Liver (tissue), 9 donors: ENCODE results near the gene BPIFB1. TPM values are rescaled to one million over a fixed set of nuclear protein-coding genes. Genes with fewer than 3 reads are reported as not detected.

Experiments
- DNase-seq: peaks from one replicate; pipeline ENCODE4 v3.0.0-alpha.2; 2017; ENCODE audit warnings: low spot score
- H3K27ac ChIP-seq, 2 donors: one replicate each; pipeline ENCODE4 v1.7.0; 2013; ENCODE audit warnings: inconsistent platforms in 2 of 2, low read length in 2 of 2, control low read depth in 1 of 2, low read depth in 1 of 2, mild to moderate bottlenecking in 1 of 2
- H3K27me3 ChIP-seq, 4 donors: one replicate each; pipeline versions ENCODE4 v1.6.1 to v1.7.0; 2013; ENCODE audit warnings: low read length in 3 of 4, inconsistent platforms in 1 of 4, mild to moderate bottlenecking in 1 of 4, moderate library complexity in 1 of 4; ENCODE audit not compliant: control insufficient read depth in 4 of 4, insufficient read depth in 4 of 4
- H3K36me3 ChIP-seq, 4 donors: one replicate each; pipeline versions ENCODE4 v1.6.1 to v1.7.0; 2013; ENCODE audit warnings: low read length in 3 of 4, mild to moderate bottlenecking in 3 of 4, low read depth in 1 of 4, moderate library complexity in 1 of 4; ENCODE audit not compliant: control insufficient read depth in 4 of 4, insufficient read depth in 3 of 4
- H3K4me1 ChIP-seq, 4 donors: one replicate each; pipeline versions ENCODE4 v1.6.1 to v1.7.0; 2013; ENCODE audit warnings: low read length in 3 of 4, mild to moderate bottlenecking in 3 of 4, moderate library complexity in 1 of 4; ENCODE audit not compliant: control insufficient read depth in 4 of 4, insufficient read depth in 4 of 4
- H3K4me3 ChIP-seq, 3 donors: one replicate each; pipeline versions ENCODE4 v1.6.1 to v1.7.0; 2013; ENCODE audit warnings: low read length in 3 of 3, control low read depth in 1 of 3, low read depth in 1 of 3, mild to moderate bottlenecking in 1 of 3
- H3K9ac ChIP-seq, 2 donors: one replicate each; pipeline ENCODE4 v1.7.0; 2013; ENCODE audit warnings: low read length in 2 of 2, mild to moderate bottlenecking in 2 of 2, moderate library complexity in 2 of 2, control low read depth in 1 of 2, low read depth in 1 of 2
- H3K9me3 ChIP-seq, 4 donors: one replicate each; pipeline versions ENCODE4 v1.6.1 to v1.7.0; 2013; ENCODE audit warnings: low read length in 3 of 4; ENCODE audit not compliant: control insufficient read depth in 4 of 4
- FOXA1 ChIP-seq: IDR thresholded peaks from 2 replicates; pipeline ENCODE4 v1.6.1; 2016; ENCODE audit warnings: antibody characterized with exemption
- FOXA2 ChIP-seq: IDR thresholded peaks from 2 replicates; pipeline ENCODE4 v1.6.1; 2016; ENCODE audit warnings: antibody characterized with exemption
- GABPA ChIP-seq, 2 donors: IDR thresholded peaks in 1 of 2; conservative IDR thresholded peaks in 1 of 2; 2 replicates each; pipeline ENCODE4 v1.6.1; 2016; ENCODE audit warnings: antibody characterized with exemption in 2 of 2, mild to moderate bottlenecking in 1 of 2, moderate library complexity in 1 of 2
- HNF4A ChIP-seq, 2 donors: conservative IDR thresholded peaks; 2 replicates each; pipeline ENCODE4 v1.6.1; 2016; ENCODE audit warnings: antibody characterized with exemption in 2 of 2, mild to moderate bottlenecking in 2 of 2
- HNF4G ChIP-seq: IDR thresholded peaks from 2 replicates; pipeline ENCODE4 v1.6.1; 2016; ENCODE audit warnings: antibody characterized with exemption
- JUND ChIP-seq, 2 donors: IDR thresholded peaks; 2 replicates each; pipeline ENCODE4 v1.6.1; 2016; ENCODE audit warnings: antibody characterized with exemption in 2 of 2
- NR2F2 ChIP-seq: IDR thresholded peaks from 2 replicates; pipeline ENCODE4 v1.6.1; 2016; ENCODE audit warnings: antibody characterized with exemption
- RAD21 ChIP-seq, 2 donors: IDR thresholded peaks; 2 replicates each; pipeline ENCODE4 v1.6.1; 2016; ENCODE audit warnings: antibody characterized with exemption in 2 of 2, mild to moderate bottlenecking in 2 of 2
- RXRA ChIP-seq, 2 donors: IDR thresholded peaks; 2 replicates each; pipeline ENCODE4 v1.6.1; 2017 to 2018; ENCODE audit warnings: antibody characterized with exemption in 2 of 2, mild to moderate bottlenecking in 1 of 2
- SP1 ChIP-seq: IDR thresholded peaks from 2 replicates; pipeline ENCODE4 v1.6.1; 2018; ENCODE audit warnings: antibody characterized with exemption, mild to moderate bottlenecking
- TAF1 ChIP-seq: conservative IDR thresholded peaks from 2 replicates; pipeline ENCODE4 v1.6.1; 2016; ENCODE audit warnings: antibody characterized with exemption, mild to moderate bottlenecking
- YY1 ChIP-seq: IDR thresholded peaks from 2 replicates; pipeline ENCODE4 v1.6.1; 2016; ENCODE audit warnings: antibody characterized with exemption, mild to moderate bottlenecking
- WGBS: extraction: QIAGEN DNeasy Blood & Tissue Kit; methylation state at CpG from one replicate; pipeline ENCODE4 v1.1.7; 2013; 5-methylcytosine and 5-hydroxymethylcytosine counted together
- polyA plus RNA-seq, 2 donors: library from polyadenylated mRNA; stranded (reverse) in 1 of 2; unstranded in 1 of 2; fragments of 200-250 nt in 1 of 2; fragments of >200 nt in 1 of 2; fragmentation: Nextera tagmentation in 1 of 2; extraction: Ambion mirVana in 1 of 2; gene quantifications; one replicate each; pipeline versions ENCODE4 v1.2.1 to v1.2.3, GENCODE V29; 2013 to 2015
- total RNA-seq, 2 donors: library from RNA; depleted of rRNA; stranded (reverse); fragments of >200 nt; gene quantifications; one replicate each; pipeline ENCODE4 v1.2.3, GENCODE V29; 2014
- TF ChIP-seq, protein P1 (sequence below): IDR thresholded peaks from 2 replicates; pipeline ENCODE4 v1.6.1; 2016; ENCODE audit warnings: antibody characterized with exemption
- TF ChIP-seq, protein P2 (sequence below): IDR thresholded peaks from 2 replicates; pipeline ENCODE4 v1.6.1; 2016; ENCODE audit warnings: antibody characterized with exemption
- TF ChIP-seq, protein P3 (sequence below): IDR thresholded peaks from 2 replicates; pipeline ENCODE4 v1.6.1; 2016; ENCODE audit warnings: antibody characterized with exemption, mild to moderate bottlenecking
- TF ChIP-seq, protein P4 (sequence below): fragments of 150-350 bp; IDR thresholded peaks from 2 replicates; pipeline ENCODE4 v1.5.1; 2017; ENCODE audit warnings: improper control_type of control experiment, low read depth, low read length; ENCODE audit not compliant: missing input control
- TF ChIP-seq, protein P5 (sequence below): IDR thresholded peaks from 2 replicates; pipeline ENCODE4 v1.6.1; 2016; ENCODE audit warnings: antibody characterized with exemption
- donor health status: healthy.
- donor health status: healthy.
- donor health status: healthy.
- donor health status: healthy.
- donor health status: healthy.

BPIFB1 gene
- total and polyA plus RNA-seq, 4 donors: 0.08 to 0.13 TPM; not detected in 2

DNA sequence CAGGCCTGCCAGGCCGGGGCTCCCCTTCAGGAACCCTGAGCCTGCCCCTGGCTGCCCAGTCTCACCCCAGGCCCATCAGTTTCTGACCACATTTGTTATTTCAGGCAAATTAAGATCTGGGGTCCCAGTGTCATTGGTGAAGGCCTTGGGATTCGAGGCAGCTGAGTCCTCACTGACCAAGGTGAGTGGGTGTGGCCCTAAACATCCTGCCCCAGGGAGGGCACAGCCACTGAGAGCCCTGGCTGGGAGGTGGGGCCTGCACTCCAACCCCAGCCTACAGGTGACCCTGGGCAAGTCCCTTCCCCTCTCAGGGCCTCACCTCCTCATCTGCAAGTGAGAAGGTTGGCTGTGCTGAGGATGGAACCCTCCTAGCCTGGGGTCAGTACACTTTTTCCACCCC, 23.8 kb downstream of the BPIFB1 start:
- Histone ChIP-seq H3K27ac (no peak overlapping the region), H3K27me3 (no peaks in the 10 kb centered on the region), H3K9me3 (no peaks in the 10 kb centered on the region), H3K4me1 (no peaks in the 10 kb centered on the region), H3K9ac (no peak overlapping the region), H3K4me3 (no peak overlapping the region), H3K36me3 (no peaks in the 10 kb centered on the region)
- TF ChIP-seq, protein P1, sequence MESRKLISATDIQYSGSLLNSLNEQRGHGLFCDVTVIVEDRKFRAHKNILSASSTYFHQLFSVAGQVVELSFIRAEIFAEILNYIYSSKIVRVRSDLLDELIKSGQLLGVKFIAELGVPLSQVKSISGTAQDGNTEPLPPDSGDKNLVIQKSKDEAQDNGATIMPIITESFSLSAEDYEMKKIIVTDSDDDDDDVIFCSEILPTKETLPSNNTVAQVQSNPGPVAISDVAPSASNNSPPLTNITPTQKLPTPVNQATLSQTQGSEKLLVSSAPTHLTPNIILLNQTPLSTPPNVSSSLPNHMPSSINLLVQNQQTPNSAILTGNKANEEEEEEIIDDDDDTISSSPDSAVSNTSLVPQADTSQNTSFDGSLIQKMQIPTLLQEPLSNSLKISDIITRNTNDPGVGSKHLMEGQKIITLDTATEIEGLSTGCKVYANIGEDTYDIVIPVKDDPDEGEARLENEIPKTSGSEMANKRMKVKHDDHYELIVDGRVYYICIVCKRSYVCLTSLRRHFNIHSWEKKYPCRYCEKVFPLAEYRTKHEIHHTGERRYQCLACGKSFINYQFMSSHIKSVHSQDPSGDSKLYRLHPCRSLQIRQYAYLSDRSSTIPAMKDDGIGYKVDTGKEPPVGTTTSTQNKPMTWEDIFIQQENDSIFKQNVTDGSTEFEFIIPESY: no peak
- TF ChIP-seq, protein P2, sequence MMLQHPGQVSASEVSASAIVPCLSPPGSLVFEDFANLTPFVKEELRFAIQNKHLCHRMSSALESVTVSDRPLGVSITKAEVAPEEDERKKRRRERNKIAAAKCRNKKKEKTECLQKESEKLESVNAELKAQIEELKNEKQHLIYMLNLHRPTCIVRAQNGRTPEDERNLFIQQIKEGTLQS: no peak
- no peak for TF ChIP-seq GABPA (IDR thresholded peaks at IDR 0.05 in 1 of 2, conservative IDR thresholded peaks at IDR 0.05 in 1 of 2)
- no peak for TF ChIP-seq RXRA (IDR thresholded peaks at IDR 0.05)
- no peak for TF ChIP-seq YY1
- no peak for TF ChIP-seq HNF4G
- TF ChIP-seq SP1: no peak
- TF ChIP-seq, protein P3, sequence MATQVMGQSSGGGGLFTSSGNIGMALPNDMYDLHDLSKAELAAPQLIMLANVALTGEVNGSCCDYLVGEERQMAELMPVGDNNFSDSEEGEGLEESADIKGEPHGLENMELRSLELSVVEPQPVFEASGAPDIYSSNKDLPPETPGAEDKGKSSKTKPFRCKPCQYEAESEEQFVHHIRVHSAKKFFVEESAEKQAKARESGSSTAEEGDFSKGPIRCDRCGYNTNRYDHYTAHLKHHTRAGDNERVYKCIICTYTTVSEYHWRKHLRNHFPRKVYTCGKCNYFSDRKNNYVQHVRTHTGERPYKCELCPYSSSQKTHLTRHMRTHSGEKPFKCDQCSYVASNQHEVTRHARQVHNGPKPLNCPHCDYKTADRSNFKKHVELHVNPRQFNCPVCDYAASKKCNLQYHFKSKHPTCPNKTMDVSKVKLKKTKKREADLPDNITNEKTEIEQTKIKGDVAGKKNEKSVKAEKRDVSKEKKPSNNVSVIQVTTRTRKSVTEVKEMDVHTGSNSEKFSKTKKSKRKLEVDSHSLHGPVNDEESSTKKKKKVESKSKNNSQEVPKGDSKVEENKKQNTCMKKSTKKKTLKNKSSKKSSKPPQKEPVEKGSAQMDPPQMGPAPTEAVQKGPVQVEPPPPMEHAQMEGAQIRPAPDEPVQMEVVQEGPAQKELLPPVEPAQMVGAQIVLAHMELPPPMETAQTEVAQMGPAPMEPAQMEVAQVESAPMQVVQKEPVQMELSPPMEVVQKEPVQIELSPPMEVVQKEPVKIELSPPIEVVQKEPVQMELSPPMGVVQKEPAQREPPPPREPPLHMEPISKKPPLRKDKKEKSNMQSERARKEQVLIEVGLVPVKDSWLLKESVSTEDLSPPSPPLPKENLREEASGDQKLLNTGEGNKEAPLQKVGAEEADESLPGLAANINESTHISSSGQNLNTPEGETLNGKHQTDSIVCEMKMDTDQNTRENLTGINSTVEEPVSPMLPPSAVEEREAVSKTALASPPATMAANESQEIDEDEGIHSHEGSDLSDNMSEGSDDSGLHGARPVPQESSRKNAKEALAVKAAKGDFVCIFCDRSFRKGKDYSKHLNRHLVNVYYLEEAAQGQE: no peak
- no peak for TF ChIP-seq RAD21 (IDR thresholded peaks at IDR 0.05)
- TF ChIP-seq FOXA2: no peak
- TF ChIP-seq, protein P4, sequence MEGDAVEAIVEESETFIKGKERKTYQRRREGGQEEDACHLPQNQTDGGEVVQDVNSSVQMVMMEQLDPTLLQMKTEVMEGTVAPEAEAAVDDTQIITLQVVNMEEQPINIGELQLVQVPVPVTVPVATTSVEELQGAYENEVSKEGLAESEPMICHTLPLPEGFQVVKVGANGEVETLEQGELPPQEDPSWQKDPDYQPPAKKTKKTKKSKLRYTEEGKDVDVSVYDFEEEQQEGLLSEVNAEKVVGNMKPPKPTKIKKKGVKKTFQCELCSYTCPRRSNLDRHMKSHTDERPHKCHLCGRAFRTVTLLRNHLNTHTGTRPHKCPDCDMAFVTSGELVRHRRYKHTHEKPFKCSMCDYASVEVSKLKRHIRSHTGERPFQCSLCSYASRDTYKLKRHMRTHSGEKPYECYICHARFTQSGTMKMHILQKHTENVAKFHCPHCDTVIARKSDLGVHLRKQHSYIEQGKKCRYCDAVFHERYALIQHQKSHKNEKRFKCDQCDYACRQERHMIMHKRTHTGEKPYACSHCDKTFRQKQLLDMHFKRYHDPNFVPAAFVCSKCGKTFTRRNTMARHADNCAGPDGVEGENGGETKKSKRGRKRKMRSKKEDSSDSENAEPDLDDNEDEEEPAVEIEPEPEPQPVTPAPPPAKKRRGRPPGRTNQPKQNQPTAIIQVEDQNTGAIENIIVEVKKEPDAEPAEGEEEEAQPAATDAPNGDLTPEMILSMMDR: no peak
- no peak for TF ChIP-seq FOXA1
- no peak for TF ChIP-seq TAF1
- no peak for TF ChIP-seq HNF4A (conservative IDR thresholded peaks at IDR 0.05)
- TF ChIP-seq, protein P5, sequence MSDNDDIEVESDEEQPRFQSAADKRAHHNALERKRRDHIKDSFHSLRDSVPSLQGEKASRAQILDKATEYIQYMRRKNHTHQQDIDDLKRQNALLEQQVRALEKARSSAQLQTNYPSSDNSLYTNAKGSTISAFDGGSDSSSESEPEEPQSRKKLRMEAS: no peak
- TF ChIP-seq JUND (IDR thresholded peaks at IDR 0.05): no peak
- TF ChIP-seq NR2F2: no peak
- 63% methylated on average over 2 of the region's 2 CpGs for WGBS
- no peak for DNase-seq

DNA sequence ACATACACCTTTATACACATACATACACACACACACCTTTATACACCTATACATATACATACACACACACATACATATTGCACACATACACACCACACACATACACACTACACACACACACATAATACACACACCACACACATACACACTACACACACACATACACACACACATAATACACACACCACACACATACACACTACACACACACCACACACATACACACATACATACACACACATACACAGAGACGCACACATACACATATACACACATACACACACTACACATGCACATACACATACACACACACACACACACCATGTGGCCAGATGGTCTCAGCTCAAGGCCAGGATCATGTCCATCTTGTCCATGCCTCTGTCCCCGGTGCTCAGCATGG, 25.7 kb downstream of the BPIFB1 start:
- Histone ChIP-seq H3K27ac (no peak overlapping the region), H3K4me3 (no peak overlapping the region), H3K9ac (no peak overlapping the region), H3K36me3 (no peaks in the 10 kb centered on the region), H3K27me3 (no peaks in the 10 kb centered on the region), H3K4me1 (no peaks in the 10 kb centered on the region), H3K9me3 (no peaks in the 10 kb centered on the region)
- 97% methylated on average over 2 of the region's 2 CpGs for WGBS
- TF ChIP-seq, protein P2: no peak
- TF ChIP-seq, protein P4: no peak
- TF ChIP-seq FOXA1 (no peak), HNF4A (conservative IDR thresholded peaks at IDR 0.05) (no peak), YY1 (no peak), TAF1 (no peak)
- TF ChIP-seq, protein P3: no peak
- DNase-seq: no peak
